Heart right ventricle (tissue), 16 donors: ENCODE results near the gene RBM4. TPM values are rescaled to one million over a fixed set of nuclear protein-coding genes. Genes with fewer than 3 reads are reported as not detected.

Source experiments
- ATAC-seq, 8 donors: fragments of 200-7000 bp; cut with Tn5 transposase; one replicate each; pipeline ENCODE4 v1.9.1; 2020; ENCODE audit warnings: mild to moderate bottlenecking in 8 of 8, moderate library complexity in 8 of 8, moderate number of reproducible peaks in 1 of 8
- DNase-seq, 2 donors: peaks; one replicate each; pipeline ENCODE4 v3.0.0-alpha.2; 2020
- H3K27ac ChIP-seq, 10 donors: fragments of 200-600 bp; sonication (generic) in 2 of 10; one replicate each; pipeline versions ENCODE4 v1.5.0 to v1.8.0; 2020 to 2022; ENCODE audit warnings: mild to moderate bottlenecking in 3 of 10
- H3K27me3 ChIP-seq, 7 donors: fragments of 200-600 bp; one replicate each; pipeline ENCODE4 v1.8.0; 2021 to 2022; ENCODE audit warnings: mild to moderate bottlenecking in 2 of 7
- H3K36me3 ChIP-seq, 9 donors: fragments of 200-600 bp; sonication (generic) in 1 of 9; one replicate each; pipeline versions ENCODE4 v1.5.0 to v1.8.0; 2020 to 2022; ENCODE audit warnings: mild to moderate bottlenecking in 2 of 9
- H3K4me1 ChIP-seq, 9 donors: fragments of 200-600 bp; sonication (generic) in 1 of 9; one replicate each; pipeline versions ENCODE4 v1.5.0 to v1.8.0; 2020 to 2022; ENCODE audit warnings: mild to moderate bottlenecking in 4 of 9
- H3K4me3 ChIP-seq, 10 donors: fragments of 200-600 bp; sonication (generic) in 2 of 10; one replicate each; pipeline versions ENCODE4 v1.5.0 to v1.8.0; 2020 to 2022; ENCODE audit warnings: mild to moderate bottlenecking in 7 of 10, moderate library complexity in 2 of 10
- H3K9me3 ChIP-seq, 11 donors: fragments of 200-600 bp in 10 of 11; sonication (generic) in 2 of 11; one replicate each; pipeline versions ENCODE4 v1.5.0 to v1.8.0; 2013 to 2022; ENCODE audit warnings: mild to moderate bottlenecking in 2 of 11, control low read depth in 1 of 11, moderate library complexity in 1 of 11
- WGBS, 2 donors: extraction: QIAGEN DNeasy Blood & Tissue Kit; methylation state at CpG; one replicate each; pipeline ENCODE4 v1.1.7; 2013; ENCODE audit warnings: inconsistent platforms in 1 of 2; 5-methylcytosine and 5-hydroxymethylcytosine counted together
- intact Hi-C, 10 donors: fragments of 100-400 bp; cut with DNase I; formaldehyde crosslinking; loops; one replicate each; pipeline versions ENCODE4 v1.11.1 to v1.14.2; 2022
- polyA plus RNA-seq, 2 donors: library from polyadenylated mRNA; stranded (reverse); fragments of 200-250 nt; gene quantifications; one replicate each; pipeline ENCODE4 v1.2.3, GENCODE V29; 2013
- total RNA-seq, 10 donors: library from RNA; stranded (reverse); fragmentation: NEBNext Ultra II Directional in 3 of 10; extraction: Animal tissue kit (Norgen Biotek cat#: 25700) in 3 of 10; gene quantifications; one replicate each; pipeline versions ENCODE4 v1.2.1 to v1.2.4, GENCODE V29; 2021 to 2023
- TF ChIP-seq, protein P1 (sequence below), 9 donors: fragments of 200-600 bp; sonication (generic) in 2 of 9; IDR thresholded peaks; one replicate each; pipeline versions ENCODE4 v1.5.0 to v1.8.0; 2021 to 2022; ENCODE audit warnings: antibody characterized with exemption in 9 of 9, mild to moderate bottlenecking in 5 of 9, moderate library complexity in 1 of 9
- donor health status: Arrhythmogenic right ventricular cardiomyopathy.
- donor health status: ischemic (EF 13 %, LVEDD 7.1; RV severe dilation, severe dysfunction).
- donor health status: healthy with polysubstance abuse.
- donor health status: DM: no; HTN: yes; CAD: no.
- donor health status: DM: no; HTN: no; CAD: no.
- donor health status: ischemic (EF 25% LVEDD 6.9; RV normal size, moderate dysfunction).
- donor health status: ischemic (EF 25% LVEDD 5.7; RV mildly dilated, moderate dysfunction).
- donor health status: healthy.
- donor health status: DM: yes; HTN: yes; CAD: no.
- donor health status: Ischemic cardiomyopathy.
- donor health status: ischemic (EF 35%, LVEDD 5.7; RV mildly dilated, moderate dysfunction).
- donor health status: nonischemic (EF 11% LVEDD 7.7; RV severe dilation, severe dysfunction).
- donor health status: DM: yes; HTN: yes; CAD: no.
- donor health status: PGD.
- donor health status: ischemic (EF 29% LVEDD 5.4; RV normal size, mild dysfunction).
- donor health status: nonischemic (EF 23%, LVEDD 6.1; RV moderate dilation, normal function).

RBM4 gene
- total and polyA plus RNA-seq, 12 donors = 37.9 to 77.0 (median 55.3) TPM

DNA sequence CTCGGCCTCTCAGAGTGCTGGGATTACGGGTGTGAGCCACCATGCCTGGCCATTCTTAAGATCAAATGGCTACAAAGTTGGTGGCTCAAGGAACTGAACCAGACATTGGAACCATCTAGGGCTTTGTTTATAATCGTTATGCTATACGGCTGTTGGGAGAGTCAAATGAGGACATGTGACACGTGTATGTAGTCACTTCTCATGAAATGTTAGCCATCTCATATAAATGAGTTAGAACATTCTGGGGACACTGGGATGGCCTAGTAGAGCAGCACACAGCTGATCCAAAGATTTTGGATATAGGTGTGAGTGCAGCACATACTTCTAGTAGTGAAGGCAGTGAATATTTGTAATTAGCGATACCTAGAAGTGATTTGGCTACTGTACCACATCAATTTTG lies 6.6 kb upstream of the RBM4 start:
- Histone ChIP-seq H3K27me3 (no peaks in the 10 kb centered on the region), H3K36me3 (peaks cover 0 to 83% (median 29%) of the 10 kb centered on the region in 9 donors), H3K9me3 (no peaks in the 10 kb centered on the region), H3K4me1 (peaks cover 0 to 15% (median 3%) of the 10 kb centered on the region in 9 donors), H3K27ac (no peak overlapping the region), H3K4me3 (no peak overlapping the region)
- DNase-seq (no peak), ATAC-seq (no peak)
- TF ChIP-seq, protein P1, sequence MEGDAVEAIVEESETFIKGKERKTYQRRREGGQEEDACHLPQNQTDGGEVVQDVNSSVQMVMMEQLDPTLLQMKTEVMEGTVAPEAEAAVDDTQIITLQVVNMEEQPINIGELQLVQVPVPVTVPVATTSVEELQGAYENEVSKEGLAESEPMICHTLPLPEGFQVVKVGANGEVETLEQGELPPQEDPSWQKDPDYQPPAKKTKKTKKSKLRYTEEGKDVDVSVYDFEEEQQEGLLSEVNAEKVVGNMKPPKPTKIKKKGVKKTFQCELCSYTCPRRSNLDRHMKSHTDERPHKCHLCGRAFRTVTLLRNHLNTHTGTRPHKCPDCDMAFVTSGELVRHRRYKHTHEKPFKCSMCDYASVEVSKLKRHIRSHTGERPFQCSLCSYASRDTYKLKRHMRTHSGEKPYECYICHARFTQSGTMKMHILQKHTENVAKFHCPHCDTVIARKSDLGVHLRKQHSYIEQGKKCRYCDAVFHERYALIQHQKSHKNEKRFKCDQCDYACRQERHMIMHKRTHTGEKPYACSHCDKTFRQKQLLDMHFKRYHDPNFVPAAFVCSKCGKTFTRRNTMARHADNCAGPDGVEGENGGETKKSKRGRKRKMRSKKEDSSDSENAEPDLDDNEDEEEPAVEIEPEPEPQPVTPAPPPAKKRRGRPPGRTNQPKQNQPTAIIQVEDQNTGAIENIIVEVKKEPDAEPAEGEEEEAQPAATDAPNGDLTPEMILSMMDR (IDR thresholded peaks at IDR 0.05) = no peak
- intact Hi-C loops = no loop called here
- 88 to 91% methylated on average over 6 of the region's 6 CpGs for WGBS, 2 donors

DNA sequence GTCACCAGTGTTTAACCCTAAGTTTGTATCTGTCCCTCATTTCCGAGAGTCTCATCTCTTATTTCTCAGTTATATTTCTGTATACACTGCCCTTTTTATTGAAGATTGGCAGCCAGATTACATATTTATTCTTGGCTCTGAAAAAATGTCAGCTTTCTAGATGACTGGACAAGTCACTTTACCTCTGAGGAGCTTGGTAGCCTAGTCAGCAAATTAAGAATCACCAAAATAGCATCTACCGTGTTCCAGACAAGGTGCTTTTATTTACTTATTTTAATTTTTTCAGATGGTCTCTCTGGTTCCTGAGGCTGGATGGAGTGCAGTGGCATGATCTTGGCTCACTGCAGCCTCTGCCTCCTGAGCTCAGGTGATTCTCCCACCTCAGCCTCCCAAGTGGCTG lies 5.6 kb upstream of the RBM4 start:
- Histone ChIP-seq H3K9me3 (no peaks in the 10 kb centered on the region), H3K36me3 (peaks cover 0 to 72% (median 19%) of the 10 kb centered on the region in 9 donors), H3K4me3 (no peak overlapping the region), H3K27ac (no peak overlapping the region), H3K4me1 (peaks cover 0 to 25% (median 13%) of the 10 kb centered on the region in 9 donors), H3K27me3 (no peaks in the 10 kb centered on the region)
- TF ChIP-seq, protein P1 (IDR thresholded peaks at IDR 0.05) = no peak
- no peak for DNase-seq
- ATAC-seq = no peak
- intact Hi-C loops = no loop called here
- WGBS, 2 donors = 82 to 89% methylated on average over 2 of the region's 2 CpGs

DNA sequence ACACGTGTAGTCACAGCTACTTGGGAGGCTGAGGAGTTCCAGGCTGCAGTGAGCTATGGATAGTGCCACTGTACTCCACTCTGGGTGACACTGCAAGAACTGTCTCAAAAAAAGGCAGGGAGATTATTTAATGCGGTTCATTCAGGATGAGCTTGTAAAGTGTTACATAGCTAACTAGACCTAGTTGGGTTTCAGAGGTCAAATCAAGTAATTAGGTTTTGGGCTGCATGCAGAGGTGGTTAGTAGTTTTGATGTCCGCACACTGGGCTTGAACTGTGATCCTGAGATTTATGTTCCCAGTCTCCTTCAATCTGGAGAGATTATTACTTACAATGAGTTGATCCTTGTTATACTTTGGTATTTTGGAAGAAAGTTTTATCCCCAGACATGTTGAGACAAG lies 2.1 kb upstream of the RBM4 start:
- WGBS, 2 donors = 80% methylated on average over 3 of the region's 3 CpGs
- Histone ChIP-seq H3K36me3 (peaks cover 0 to 55% (median 11%) of the 10 kb centered on the region in 9 donors), H3K4me3 (no peak overlapping the region), H3K9me3 (no peaks in the 10 kb centered on the region), H3K27me3 (no peaks in the 10 kb centered on the region), H3K27ac (no peak overlapping the region), H3K4me1 (peaks cover 10 to 48% (median 32%) of the 10 kb centered on the region in 9 donors)
- ATAC-seq = no peak
- DNase-seq = no peak
- TF ChIP-seq, protein P1 (IDR thresholded peaks at IDR 0.05) = no peak
- intact Hi-C loops = loop anchor here in 2 of 10 donors (5.0 kb wide), 1 partner anchor 41 kb away; the partner anchor contains the start of gene RBM4B (in 2 of the 2)

DNA sequence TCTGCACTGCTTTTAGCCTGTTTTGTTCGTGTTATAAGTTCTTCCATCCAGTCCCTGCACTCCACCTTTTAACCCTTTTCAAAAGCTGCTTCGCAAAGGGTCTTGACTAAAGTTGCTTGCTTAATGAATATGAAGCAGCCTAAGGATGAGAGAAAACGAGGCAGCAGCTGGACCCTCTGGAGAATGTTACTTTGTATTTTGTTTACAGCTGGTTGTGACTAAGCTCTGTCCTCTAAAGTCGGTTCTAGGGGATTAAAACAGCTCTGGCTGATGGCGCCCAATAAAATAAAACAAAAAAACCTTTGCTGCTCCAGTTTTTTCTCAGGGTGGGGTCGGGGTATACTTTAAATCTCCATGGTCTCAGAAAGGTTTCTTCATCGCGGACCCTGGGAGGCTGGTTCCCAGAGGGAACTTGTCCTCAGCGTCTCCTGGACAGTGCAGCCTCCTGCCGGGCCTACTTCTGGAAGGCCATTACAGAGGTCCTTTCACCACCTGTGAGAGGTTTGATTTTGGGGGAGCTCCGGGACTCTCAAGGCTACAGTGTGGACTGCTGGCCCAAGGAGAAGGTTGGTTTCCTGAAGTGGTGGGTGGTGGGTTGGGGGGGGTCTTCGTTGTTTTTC lies 836 bp upstream of the RBM4 start:
- H3K9me3 ChIP-seq = no peaks in the 10 kb centered on the region
- H3K36me3 ChIP-seq = peaks cover 0 to 56% (median 15%) of the 10 kb centered on the region in 9 donors
- DNase-seq (no peak), ATAC-seq (peak in 5 of 8 donors; percentile 0 to 23 (median 1))
- peak overlapping the region in 9 of 10 donors; percentile 44 to 92 (median 64) for H3K27ac ChIP-seq
- H3K4me1 ChIP-seq = peaks cover 14 to 61% (median 45%) of the 10 kb centered on the region in 9 donors
- intact Hi-C loops = loop anchor here in 5 of 10 donors (2.0 to 5.0 kb wide), 3 partner anchors 21 to 45 kb away; partner anchors contain the start of genes CCDC87 (in 2 of the 5), CCS (in 2 of the 5), RBM14 (in 2 of the 5) and RBM4B (in 2 of the 5)
- H3K4me3 ChIP-seq = peak overlapping the region; percentile 29 to 93 (median 76)
- TF ChIP-seq, protein P1 (IDR thresholded peaks at IDR 0.05) = no peak
- H3K27me3 ChIP-seq = no peaks in the 10 kb centered on the region
- 36 to 41% methylated on average over 12 of the region's 12 CpGs for WGBS, 2 donors
